Breast epithelium (tissue), 4 donors: Measurements from ENCODE around the gene FUT9. TPM values are rescaled to one million over a fixed set of nuclear protein-coding genes. Genes with fewer than 3 reads are reported as not detected.

Experiments
- DNase-seq, 2 donors: peaks; one replicate each; pipeline ENCODE4 v3.0.0-alpha.2; 2019; ENCODE audit warnings: low spot score in 2 of 2
- H3K27ac ChIP-seq, 2 donors: fragments of 200-600 bp; sonication (generic) in 1 of 2; one replicate each; pipeline ENCODE4 v1.5.1; 2016 to 2019; ENCODE audit warnings: mild to moderate bottlenecking in 1 of 2
- H3K27me3 ChIP-seq, 2 donors: fragments of 200-600 bp; sonication (generic) in 1 of 2; one replicate each; pipeline versions ENCODE4 v1.5.1 to v1.6.0; 2017 to 2019; ENCODE audit warnings: control low read depth in 1 of 2, mild to moderate bottlenecking in 1 of 2
- H3K36me3 ChIP-seq: fragments of 200-600 bp; one replicate; pipeline ENCODE4 v1.5.1; 2019
- H3K4me1 ChIP-seq, 2 donors: fragments of 200-600 bp; sonication (generic); one replicate each; pipeline ENCODE4 v1.5.1; 2016 to 2019; ENCODE audit warnings: control low read depth in 1 of 2
- H3K4me3 ChIP-seq, 3 donors: fragments of 200-600 bp; sonication (generic); 1 replicate in 2 of 3; 2 replicates in 1 of 3; pipeline ENCODE4 v1.5.1; 2016 to 2019; ENCODE audit warnings: mild to moderate bottlenecking in 3 of 3, moderate library complexity in 2 of 3
- H3K9me3 ChIP-seq, 2 donors: fragments of 200-600 bp; sonication (generic) in 1 of 2; one replicate each; pipeline ENCODE4 v1.5.1; 2016 to 2019; ENCODE audit warnings: control low read depth in 1 of 2
- POLR2A ChIP-seq: fragments of 450-650 bp; IDR thresholded peaks from one replicate; pipeline ENCODE4 v1.6.1; 2016; ENCODE audit warnings: antibody characterized with exemption, mild to moderate bottlenecking, moderate library complexity
- POLR2AphosphoS5 ChIP-seq, 3 donors: sonication (generic); formaldehyde crosslinking; IDR thresholded peaks; one replicate each; pipeline ENCODE4 v1.6.1; 2017; ENCODE audit warnings: antibody characterized with exemption in 3 of 3
- intact Hi-C: fragments of 100-400 bp; cut with DNase I; formaldehyde crosslinking; loops from one replicate; pipeline ENCODE4 v1.15.1; 2023; ENCODE audit warnings: low total_unique reads
- total RNA-seq, 3 donors: library from RNA; depleted of rRNA; stranded (reverse); fragments of >200 nt; gene quantifications; one replicate each; pipeline ENCODE4 v1.1.0, GENCODE V29; 2016
- TF ChIP-seq, protein P1 (sequence below), 3 donors: fragments of 450-650 bp; IDR thresholded peaks; one replicate each; pipeline ENCODE4 v1.5.1; 2016 to 2017; ENCODE audit warnings: antibody characterized with exemption in 3 of 3, mild to moderate bottlenecking in 3 of 3, moderate library complexity in 3 of 3

Gene FUT9
- 1 to 10 TPM in 2 of 3 donors, not detected in 1; 1.3 to 2.8 TPM for total RNA-seq

DNA sequence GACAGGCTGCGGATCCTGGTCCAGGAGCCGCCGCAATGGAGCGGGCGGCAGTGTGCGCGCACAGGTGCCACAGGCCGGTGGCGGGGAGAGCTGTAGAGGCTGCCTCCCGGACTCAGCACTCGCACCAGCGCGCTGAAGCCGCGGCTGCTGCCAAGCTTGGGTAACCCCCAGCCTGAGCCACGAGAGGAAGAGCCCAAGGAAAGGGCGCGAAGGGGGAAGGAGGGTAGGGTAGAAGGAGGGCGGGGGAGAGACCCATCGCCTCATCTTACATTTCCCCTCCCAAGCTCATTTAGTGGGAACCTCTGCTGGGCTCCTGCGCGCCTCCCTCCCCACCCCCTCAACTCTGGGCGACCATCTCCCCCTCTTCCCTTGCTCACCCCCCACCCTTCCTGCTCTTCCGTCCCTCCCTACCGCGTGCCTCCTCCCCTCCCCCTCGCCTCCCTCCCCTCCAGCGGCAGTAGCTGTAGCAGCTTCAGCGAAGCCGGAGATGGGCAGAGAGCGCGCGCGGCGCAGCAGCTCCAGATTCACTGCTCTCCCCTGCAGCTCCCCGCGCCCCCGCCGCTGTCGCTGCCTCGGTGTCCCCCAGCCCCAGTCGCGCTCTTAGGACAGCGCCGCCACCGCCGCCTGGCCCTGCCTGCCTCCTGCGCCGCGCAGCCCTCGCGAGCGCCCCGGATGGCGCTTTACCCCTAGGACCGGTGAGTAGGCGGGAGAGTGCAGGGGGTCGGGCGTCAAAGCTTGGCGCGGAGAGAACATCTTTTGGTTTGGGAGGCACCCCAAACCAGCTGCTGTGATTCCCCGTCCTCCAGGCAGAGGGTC lies at the start of gene FUT9:
Gene FUT9 (plus strand): TSS at position 457 of the 816 bp plus-strand sequence. CDS start 187,182 bp downstream, outside the sequence.
- DNase-seq: no peak
- Histone ChIP-seq H3K4me3 (peak within 1 kb of the TSS in 2 of 3 donors; percentile 48 to 58), H3K9me3 (no peaks in the 10 kb centered on the region), H3K36me3 (no peaks in the 10 kb centered on the region), H3K4me1 (no peaks in the 10 kb centered on the region), H3K27me3 (peaks cover 0 to 18% of the 10 kb centered on the region in 2 donors), H3K27ac (no peak within 1 kb of the TSS)
- TF ChIP-seq POLR2A: no peak
- TF ChIP-seq, protein P1, sequence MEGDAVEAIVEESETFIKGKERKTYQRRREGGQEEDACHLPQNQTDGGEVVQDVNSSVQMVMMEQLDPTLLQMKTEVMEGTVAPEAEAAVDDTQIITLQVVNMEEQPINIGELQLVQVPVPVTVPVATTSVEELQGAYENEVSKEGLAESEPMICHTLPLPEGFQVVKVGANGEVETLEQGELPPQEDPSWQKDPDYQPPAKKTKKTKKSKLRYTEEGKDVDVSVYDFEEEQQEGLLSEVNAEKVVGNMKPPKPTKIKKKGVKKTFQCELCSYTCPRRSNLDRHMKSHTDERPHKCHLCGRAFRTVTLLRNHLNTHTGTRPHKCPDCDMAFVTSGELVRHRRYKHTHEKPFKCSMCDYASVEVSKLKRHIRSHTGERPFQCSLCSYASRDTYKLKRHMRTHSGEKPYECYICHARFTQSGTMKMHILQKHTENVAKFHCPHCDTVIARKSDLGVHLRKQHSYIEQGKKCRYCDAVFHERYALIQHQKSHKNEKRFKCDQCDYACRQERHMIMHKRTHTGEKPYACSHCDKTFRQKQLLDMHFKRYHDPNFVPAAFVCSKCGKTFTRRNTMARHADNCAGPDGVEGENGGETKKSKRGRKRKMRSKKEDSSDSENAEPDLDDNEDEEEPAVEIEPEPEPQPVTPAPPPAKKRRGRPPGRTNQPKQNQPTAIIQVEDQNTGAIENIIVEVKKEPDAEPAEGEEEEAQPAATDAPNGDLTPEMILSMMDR (IDR thresholded peaks at IDR 0.05): no peak
- no peak for TF ChIP-seq POLR2AphosphoS5 (IDR thresholded peaks at IDR 0.05)
- intact Hi-C loops: no loop called here

DNA sequence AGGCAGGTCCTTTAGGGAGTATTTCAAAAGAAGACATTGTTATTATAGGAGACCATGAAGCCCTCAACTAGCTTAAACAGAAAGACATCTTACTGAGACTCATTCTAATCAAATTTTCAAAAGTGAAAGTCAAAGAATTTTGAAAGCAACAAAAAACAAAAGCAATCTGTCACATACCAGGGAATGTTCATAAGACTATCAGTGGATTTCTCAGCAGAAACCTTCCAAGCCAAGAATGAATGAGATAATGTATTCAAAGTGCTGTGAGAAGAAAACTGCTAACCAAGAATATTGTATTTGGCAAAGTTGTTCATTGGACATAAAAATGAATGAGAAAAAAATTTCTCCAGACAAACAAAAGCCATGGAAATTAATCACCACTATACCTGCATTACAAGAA lies 48.2 kb upstream of the FUT9 start:
- H3K4me1 ChIP-seq: no peaks in the 10 kb centered on the region
- H3K27ac ChIP-seq: no peak overlapping the region
- no peaks in the 10 kb centered on the region for H3K27me3 ChIP-seq
- no peak overlapping the region for H3K4me3 ChIP-seq
- no peaks in the 10 kb centered on the region for H3K36me3 ChIP-seq
- TF ChIP-seq POLR2A (no peak), POLR2AphosphoS5 (IDR thresholded peaks at IDR 0.05) (no peak)
- TF ChIP-seq, protein P1 (IDR thresholded peaks at IDR 0.05): no peak
- peaks cover 0 to 34% of the 10 kb centered on the region in 2 donors for H3K9me3 ChIP-seq
- no peak for DNase-seq
- intact Hi-C loops: no loop called here

DNA sequence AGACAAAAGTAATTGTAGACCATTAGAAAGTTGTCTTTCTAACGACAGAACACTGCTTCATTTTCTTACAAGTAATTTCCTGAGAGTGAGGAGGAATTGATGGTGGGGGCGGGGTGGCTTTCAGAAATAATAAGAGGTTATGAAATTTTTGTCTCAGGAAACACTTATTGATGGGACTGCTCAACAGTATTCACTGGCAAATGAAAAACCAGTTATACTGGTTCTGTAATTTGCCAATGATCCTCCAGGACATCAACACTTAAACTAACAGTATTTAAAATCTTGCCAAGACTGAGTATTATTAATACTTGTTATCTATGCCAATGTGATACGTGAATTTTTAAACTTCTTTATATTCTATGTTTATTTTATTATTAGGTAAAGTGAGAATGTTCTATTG lies 41.8 kb upstream of the FUT9 start:
- Histone ChIP-seq H3K4me1 (no peaks in the 10 kb centered on the region), H3K4me3 (no peak overlapping the region), H3K27me3 (no peaks in the 10 kb centered on the region), H3K27ac (no peak overlapping the region), H3K36me3 (no peaks in the 10 kb centered on the region), H3K9me3 (peaks cover 0 to 14% of the 10 kb centered on the region in 2 donors)
- TF ChIP-seq, protein P1 (IDR thresholded peaks at IDR 0.05): no peak
- TF ChIP-seq POLR2AphosphoS5 (IDR thresholded peaks at IDR 0.05): no peak
- TF ChIP-seq POLR2A: no peak
- intact Hi-C loops: loop anchor here (10.0 kb wide), 1 partner anchor 179 kb away; no protein-coding TSS in a partner anchor
- DNase-seq: no peak

DNA sequence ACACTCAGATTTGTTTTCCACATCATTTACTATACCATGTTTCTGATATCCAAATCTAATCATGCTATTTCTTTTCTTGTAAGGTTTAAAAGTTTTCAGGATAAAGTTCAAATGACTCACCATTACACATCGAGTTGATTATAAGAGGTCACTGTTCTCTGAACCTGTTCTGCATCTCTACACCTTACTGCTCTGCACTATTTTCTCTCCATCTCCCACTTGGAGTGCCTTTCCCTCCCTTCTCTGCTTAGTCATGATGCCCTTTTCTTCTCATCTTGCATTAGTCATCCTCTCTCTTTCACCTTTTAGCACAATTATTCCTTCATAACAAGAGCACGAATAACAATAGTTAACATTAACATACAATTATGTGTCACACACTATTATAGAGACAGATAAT lies 37.5 kb upstream of the FUT9 start:
- DNase-seq: no peak
- intact Hi-C loops: loop anchor here (10.0 kb wide), 1 partner anchor 183 kb away; no protein-coding TSS in a partner anchor
- Histone ChIP-seq H3K27ac (no peak overlapping the region), H3K36me3 (no peaks in the 10 kb centered on the region), H3K9me3 (no peaks in the 10 kb centered on the region), H3K27me3 (no peaks in the 10 kb centered on the region), H3K4me3 (no peak overlapping the region), H3K4me1 (no peaks in the 10 kb centered on the region)
- TF ChIP-seq POLR2AphosphoS5 (IDR thresholded peaks at IDR 0.05): no peak
- TF ChIP-seq, protein P1 (IDR thresholded peaks at IDR 0.05): no peak
- no peak for TF ChIP-seq POLR2A

DNA sequence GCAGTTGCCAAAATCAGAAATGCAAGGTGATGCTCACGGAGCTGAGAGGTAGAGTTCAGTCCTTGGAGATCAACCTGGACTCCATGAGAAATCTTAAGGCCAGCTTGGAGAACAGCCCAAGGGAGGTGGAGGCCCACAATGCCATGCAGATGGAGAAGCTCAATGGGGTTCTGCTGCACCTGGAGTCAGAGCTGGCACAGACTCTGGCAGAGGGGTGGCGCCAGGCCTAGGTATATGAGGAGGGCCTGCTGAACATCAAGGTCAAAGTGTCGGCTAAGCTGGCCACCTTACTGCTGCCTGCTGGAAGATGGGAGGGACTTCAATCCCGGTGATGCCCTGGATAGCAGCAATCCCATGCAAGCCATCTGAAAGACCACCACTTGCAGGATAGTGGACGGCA lies 23.9 kb upstream of the FUT9 start:
- no peak overlapping the region for H3K4me3 ChIP-seq
- TF ChIP-seq, protein P1 (IDR thresholded peaks at IDR 0.05): no peak
- TF ChIP-seq POLR2AphosphoS5 (IDR thresholded peaks at IDR 0.05): no peak
- no peak for TF ChIP-seq POLR2A
- H3K36me3 ChIP-seq: no peaks in the 10 kb centered on the region
- H3K27me3 ChIP-seq: no peaks in the 10 kb centered on the region
- H3K27ac ChIP-seq: no peak overlapping the region
- no peak for DNase-seq
- H3K9me3 ChIP-seq: peaks cover 5 to 18% of the 10 kb centered on the region in 2 donors
- intact Hi-C loops: no loop called here
- H3K4me1 ChIP-seq: no peaks in the 10 kb centered on the region
